Peyer's patch (tissue), 4 donors: ENCODE results near the gene CLASP1. TPM values are rescaled to one million over a fixed set of nuclear protein-coding genes. Genes with fewer than 3 reads are reported as not detected.

Experiments
- DNase-seq, 3 donors: peaks; one replicate each; pipeline ENCODE4 v3.0.0-alpha.2; 2017 to 2019
- H3K27ac ChIP-seq, 4 donors: fragments of 200-600 bp; sonication (generic); one replicate each; pipeline ENCODE4 v1.5.1; 2016 to 2019
- H3K27me3 ChIP-seq, 2 donors: fragments of 200-600 bp; sonication (generic); one replicate each; pipeline ENCODE4 v1.5.1; 2019
- H3K36me3 ChIP-seq, 3 donors: fragments of 200-600 bp; sonication (generic); one replicate each; pipeline ENCODE4 v1.5.1; 2016 to 2019
- H3K4me1 ChIP-seq, 4 donors: fragments of 200-600 bp; sonication (generic); one replicate each; pipeline ENCODE4 v1.5.1; 2016 to 2019
- H3K4me3 ChIP-seq, 4 donors: fragments of 200-600 bp; sonication (generic); 1 replicate in 3 of 4; 2 replicates in 1 of 4; pipeline ENCODE4 v1.5.1; 2016 to 2019; ENCODE audit warnings: mild to moderate bottlenecking in 1 of 4
- H3K9me3 ChIP-seq, 4 donors: fragments of 200-600 bp; sonication (generic); one replicate each; pipeline ENCODE4 v1.5.1; 2016 to 2019; ENCODE audit warnings: mild to moderate bottlenecking in 1 of 4
- CTCF ChIP-seq, 6 experiments: fragments of 450-650 bp in 4 of 6; fragments of 200-600 bp in 2 of 6; sonication (generic) in 1 of 6; IDR thresholded peaks; one replicate each; pipeline ENCODE4 v1.5.1; 2017 to 2019; ENCODE audit warnings: antibody characterized with exemption in 6 of 6, mild to moderate bottlenecking in 3 of 6, moderate library complexity in 1 of 6
- POLR2A ChIP-seq, 2 donors: fragments of 450-650 bp; IDR thresholded peaks; one replicate each; pipeline ENCODE4 v1.5.1; 2017; ENCODE audit warnings: antibody characterized with exemption in 2 of 2, mild to moderate bottlenecking in 2 of 2, moderate library complexity in 2 of 2
- total RNA-seq, 4 donors: library from RNA; depleted of rRNA; stranded (reverse); fragments of >200 nt; gene quantifications; one replicate each; pipeline ENCODE4 v1.1.0, GENCODE V29; 2016

The CLASP1 gene
- total RNA-seq, 4 donors from 2014 or later, result 30.5 to 130 (median 73.7) TPM

DNA sequence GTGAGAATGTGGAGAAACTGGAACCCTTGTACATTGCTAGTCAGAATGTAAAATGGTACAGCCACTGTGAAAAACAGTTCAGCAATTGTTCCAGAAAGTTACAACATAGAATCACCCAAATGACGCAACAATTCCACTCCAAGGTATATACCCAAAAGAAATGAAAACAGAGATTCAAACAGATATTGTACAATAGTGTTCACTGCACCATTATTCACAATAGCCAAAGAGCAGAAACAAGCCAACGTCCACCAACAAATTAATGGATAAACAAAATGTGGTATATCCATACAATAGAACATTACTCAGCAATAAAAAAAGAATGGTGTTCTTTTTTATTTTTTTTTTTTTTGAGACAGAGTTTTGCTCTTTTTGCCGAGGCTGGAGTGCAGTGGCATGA lies 10.9 kb downstream of the CLASP1 start:
- Histone ChIP-seq H3K27ac (no peak overlapping the region), H3K27me3 (no peaks in the 10 kb centered on the region), H3K4me1 (peaks cover 0 to 14% (median 0%) of the 10 kb centered on the region in 4 donors), H3K36me3 (no peaks in the 10 kb centered on the region), H3K4me3 (no peak overlapping the region), H3K9me3 (no peaks in the 10 kb centered on the region)
- TF ChIP-seq CTCF (IDR thresholded peaks at IDR 0.05), result no peak
- TF ChIP-seq POLR2A (IDR thresholded peaks at IDR 0.05), result no peak
- no peak for DNase-seq

DNA sequence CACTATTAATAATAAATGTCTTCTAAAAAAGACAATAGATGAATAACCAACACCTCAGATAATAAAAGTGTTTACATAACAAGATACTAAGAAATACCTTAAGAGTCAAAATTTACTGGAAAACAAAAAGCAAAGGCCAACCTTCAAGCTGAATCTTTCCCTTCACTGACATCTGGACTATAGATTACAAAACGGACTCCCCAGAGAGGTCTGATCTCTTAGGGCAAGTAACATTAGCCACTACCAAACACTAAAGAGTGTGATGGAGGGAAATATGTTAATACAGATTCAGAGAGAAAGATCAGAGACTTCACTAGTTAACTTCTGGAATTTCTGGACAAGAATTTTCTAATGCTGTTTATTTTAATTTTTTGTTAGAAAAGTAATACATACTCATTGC lies 13.9 kb downstream of the CLASP1 start:
- no peaks in the 10 kb centered on the region for H3K9me3 ChIP-seq
- no peak overlapping the region for H3K4me3 ChIP-seq
- no peak overlapping the region for H3K27ac ChIP-seq
- DNase-seq, result no peak
- H3K27me3 ChIP-seq, result no peaks in the 10 kb centered on the region
- no peaks in the 10 kb centered on the region for H3K36me3 ChIP-seq
- TF ChIP-seq CTCF (IDR thresholded peaks at IDR 0.05), result no peak
- no peak for TF ChIP-seq POLR2A (IDR thresholded peaks at IDR 0.05)
- peaks cover 0 to 14% (median 0%) of the 10 kb centered on the region in 4 donors for H3K4me1 ChIP-seq

DNA sequence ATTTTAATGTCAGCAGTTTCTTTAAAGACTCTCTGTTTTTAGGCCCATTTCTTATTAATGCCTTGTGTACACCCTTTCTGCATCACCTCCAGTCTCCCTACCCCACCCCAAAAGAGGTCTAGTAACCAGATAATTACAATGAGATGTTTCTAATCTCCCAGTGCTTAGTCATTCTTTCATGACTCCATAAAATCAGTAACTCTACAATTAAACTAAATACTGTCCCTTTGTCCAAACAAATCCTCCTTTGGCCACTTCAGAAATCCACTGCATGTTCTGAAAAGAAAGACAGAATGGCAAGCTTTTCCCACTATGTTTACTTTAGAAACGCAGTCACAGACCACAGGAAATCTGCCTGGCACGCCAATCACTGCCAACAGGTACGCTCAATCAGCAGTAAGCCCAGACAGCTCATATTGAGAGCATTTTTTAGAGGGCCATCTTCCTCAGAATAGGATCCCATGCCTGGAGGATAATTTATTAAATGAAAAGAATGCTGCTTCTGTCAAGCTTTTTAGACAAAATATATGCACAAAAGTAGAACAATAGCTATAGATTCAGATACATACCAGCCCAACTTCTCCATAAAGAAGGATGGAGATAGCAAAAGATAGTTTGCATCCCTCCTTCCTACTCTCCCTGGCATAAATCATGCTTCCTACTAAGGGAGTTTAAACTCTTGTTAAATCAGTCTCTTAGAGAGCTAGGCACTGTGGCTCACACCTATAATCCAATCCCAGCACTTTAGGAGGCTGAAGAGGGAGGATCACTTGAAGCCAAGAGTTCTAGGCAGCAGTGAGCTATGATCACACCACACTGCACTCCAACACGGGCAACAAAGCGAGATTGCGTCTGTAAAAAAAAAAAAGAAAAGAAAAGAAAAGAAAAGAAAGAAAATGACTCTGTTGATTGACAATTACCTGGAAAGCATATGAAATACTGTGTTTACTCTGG lies 14.6 kb downstream of the CLASP1 start:
- TF ChIP-seq POLR2A (IDR thresholded peaks at IDR 0.05), result no peak
- no peak for TF ChIP-seq CTCF (IDR thresholded peaks at IDR 0.05)
- no peak for DNase-seq
- Histone ChIP-seq H3K9me3 (no peaks in the 10 kb centered on the region), H3K27me3 (no peaks in the 10 kb centered on the region), H3K4me1 (peaks cover 0 to 14% (median 0%) of the 10 kb centered on the region in 4 donors), H3K36me3 (no peaks in the 10 kb centered on the region), H3K4me3 (no peak overlapping the region), H3K27ac (peak overlapping the region in 1 of 4 donors; percentile 17)

GRCh38 chr2:121633463-121633862 lies 15.8 kb downstream of the CLASP1 start:
- no peaks in the 10 kb centered on the region for H3K27me3 ChIP-seq
- H3K27ac ChIP-seq, result no peak overlapping the region
- H3K9me3 ChIP-seq, result no peaks in the 10 kb centered on the region
- TF ChIP-seq POLR2A (IDR thresholded peaks at IDR 0.05), result no peak
- no peak for TF ChIP-seq CTCF (IDR thresholded peaks at IDR 0.05)
- peaks cover 0 to 14% (median 0%) of the 10 kb centered on the region in 4 donors for H3K4me1 ChIP-seq
- no peak for DNase-seq
- H3K4me3 ChIP-seq, result no peak overlapping the region
- no peaks in the 10 kb centered on the region for H3K36me3 ChIP-seq

GRCh38 chr2:121627525-121628050 lies 21.7 kb downstream of the CLASP1 start:
- TF ChIP-seq POLR2A (IDR thresholded peaks at IDR 0.05), result no peak
- no peak for TF ChIP-seq CTCF (IDR thresholded peaks at IDR 0.05)
- no peaks in the 10 kb centered on the region for H3K9me3 ChIP-seq
- H3K36me3 ChIP-seq, result no peaks in the 10 kb centered on the region
- H3K27me3 ChIP-seq, result no peaks in the 10 kb centered on the region
- no peak overlapping the region for H3K4me3 ChIP-seq
- DNase-seq, result no peak
- no peak overlapping the region for H3K27ac ChIP-seq
- no peaks in the 10 kb centered on the region for H3K4me1 ChIP-seq
